HG03025 (cell line): ENCODE data around the gene ST8SIA5.

Experiments
- ATAC-seq: cut with Tn5 transposase; IDR thresholded peaks from one replicate; pipeline ENCODE4 v1.9.1; 2021; ENCODE audit warnings: mild to moderate bottlenecking, moderate library complexity; ENCODE audit not compliant: unreplicated experiment, low FRiP score

ST8SIA5 gene

GRCh38 chr18:46636040-46636630, 120.7 kb downstream of the ST8SIA5 start:
- ATAC-seq = no peak

GRCh38 chr18:46632401-46633071, 124.3 kb downstream of the ST8SIA5 start:
- no peak for ATAC-seq

GRCh38 chr18:46630991-46631390, 125.9 kb downstream of the ST8SIA5 start:
- no peak for ATAC-seq

- no peak for ATAC-seq
These were observed 126.7 kb downstream of the ST8SIA5 start for GRCh38 chr18:46630160-46630559.

- no peak for ATAC-seq
These were observed 127.5 kb downstream of the ST8SIA5 start for GRCh38 chr18:46629361-46629760.

GRCh38 chr18:46628206-46628605, 128.6 kb downstream of the ST8SIA5 start:
- ATAC-seq = no peak

- no peak for ATAC-seq
These were observed 129.7 kb downstream of the ST8SIA5 start for GRCh38 chr18:46627136-46627535.

- ATAC-seq = no peak
These were observed 131.8 kb downstream of the ST8SIA5 start for GRCh38 chr18:46625069-46625468.

- ATAC-seq = no peak
These were observed 132.7 kb downstream of the ST8SIA5 start for GRCh38 chr18:46624127-46624526.

- no peak for ATAC-seq
These were observed 133.3 kb downstream of the ST8SIA5 start for GRCh38 chr18:46623541-46623940.

- ATAC-seq = no peak
These were observed 133.9 kb downstream of the ST8SIA5 start for GRCh38 chr18:46622999-46623398.

GRCh38 chr18:46622451-46622850, 134.4 kb downstream of the ST8SIA5 start:
- no peak for ATAC-seq

GRCh38 chr18:46621871-46622270, 135.0 kb downstream of the ST8SIA5 start:
- no peak for ATAC-seq

GRCh38 chr18:46621111-46621766, 135.6 kb downstream of the ST8SIA5 start:
- no peak for ATAC-seq

GRCh38 chr18:46619559-46619958, 137.3 kb downstream of the ST8SIA5 start:
- ATAC-seq = no peak
